ENCODE measurements around the gene SPTBN1.

SPTBN1 gene

GRCh38 chr2:54455563-54456361 lies at the start of gene SPTBN1:
SPTBN1 (plus strand) TSS chr2:54456327; CDS start chr2:54526419, 70,092 bp downstream.
- no peak for DNase-seq

GRCh38 chr2:54407693-54408092 lies 48.4 kb upstream of the SPTBN1 start:
- DNase-seq, result no peak

- DNase-seq, result no peak
Measured at GRCh38 chr2:54408288-54408687, 47.8 kb upstream of the SPTBN1 start.

- DNase-seq, result no peak
Measured at GRCh38 chr2:54409752-54410151, 46.4 kb upstream of the SPTBN1 start.

GRCh38 chr2:54411801-54412354 lies 44.2 kb upstream of the SPTBN1 start:
- no peak for DNase-seq

- DNase-seq, result peak; percentile 57
Measured at GRCh38 chr2:54416166-54416813, 39.8 kb upstream of the SPTBN1 start.

GRCh38 chr2:54416938-54417337 lies 39.2 kb upstream of the SPTBN1 start:
- DNase-seq, result no peak

GRCh38 chr2:54417577-54417976 lies 38.5 kb upstream of the SPTBN1 start:
- no peak for DNase-seq

GRCh38 chr2:54419388-54419787 lies 36.7 kb upstream of the SPTBN1 start:
- no peak for DNase-seq

- DNase-seq, result no peak
Measured at GRCh38 chr2:54419855-54420523, 36.1 kb upstream of the SPTBN1 start.

GRCh38 chr2:54420524-54421172 lies 35.5 kb upstream of the SPTBN1 start:
- no peak for DNase-seq

- peak; percentile 84 for DNase-seq
Measured at GRCh38 chr2:54422072-54422581, 34.0 kb upstream of the SPTBN1 start.

GRCh38 chr2:54423213-54423612 lies 32.9 kb upstream of the SPTBN1 start:
- no peak for DNase-seq

- no peak for DNase-seq
Measured at GRCh38 chr2:54424555-54425163, 31.5 kb upstream of the SPTBN1 start.

GRCh38 chr2:54428108-54428831 lies 27.9 kb upstream of the SPTBN1 start:
- no peak for DNase-seq

GRCh38 chr2:54429054-54429453 lies 27.1 kb upstream of the SPTBN1 start:
- no peak for DNase-seq

- DNase-seq, result peak; percentile 65
Measured at GRCh38 chr2:54429811-54430551, 26.1 kb upstream of the SPTBN1 start.

GRCh38 chr2:54430649-54431048 lies 25.5 kb upstream of the SPTBN1 start:
- no peak for DNase-seq

- no peak for DNase-seq
Measured at GRCh38 chr2:54432251-54433015, 23.7 kb upstream of the SPTBN1 start.

GRCh38 chr2:54434229-54434628 lies 21.9 kb upstream of the SPTBN1 start:
- no peak for DNase-seq
